SK-MEL-5 (cell line): ENCODE data around the gene CLCN4. TPM values are rescaled to one million over a fixed set of nuclear protein-coding genes. Genes with fewer than 3 reads are reported as not detected.
A peak's percentile ranks its signal among the peaks of the same experiment; 100 is the strongest.

ENCODE experiments used
- DNase-seq: peaks from one replicate; pipeline ENCODE4 v3.0.0-alpha.2; 2016; ENCODE audit warnings: low read depth, low spot score
- in situ Hi-C: cut with HindIII; loops from 2 replicates; pipeline ENCODE4 v1.10.0; 2016; ENCODE audit warnings: low sequenced_read_pairs, high pct_unique_total_duplicates, low pct_unique_long_range_greater_than_20kb
- total RNA-seq: library from RNA; depleted of rRNA; stranded (reverse); fragments of >200 nt; shearing (Covaris generic); gene quantifications from 2 replicates; pipeline ENCODE4 v1.2.3, GENCODE V29; 2014

The CLCN4 gene
- total RNA-seq, 1 experiment from 2014 or later, result 1.8 TPM

DNA sequence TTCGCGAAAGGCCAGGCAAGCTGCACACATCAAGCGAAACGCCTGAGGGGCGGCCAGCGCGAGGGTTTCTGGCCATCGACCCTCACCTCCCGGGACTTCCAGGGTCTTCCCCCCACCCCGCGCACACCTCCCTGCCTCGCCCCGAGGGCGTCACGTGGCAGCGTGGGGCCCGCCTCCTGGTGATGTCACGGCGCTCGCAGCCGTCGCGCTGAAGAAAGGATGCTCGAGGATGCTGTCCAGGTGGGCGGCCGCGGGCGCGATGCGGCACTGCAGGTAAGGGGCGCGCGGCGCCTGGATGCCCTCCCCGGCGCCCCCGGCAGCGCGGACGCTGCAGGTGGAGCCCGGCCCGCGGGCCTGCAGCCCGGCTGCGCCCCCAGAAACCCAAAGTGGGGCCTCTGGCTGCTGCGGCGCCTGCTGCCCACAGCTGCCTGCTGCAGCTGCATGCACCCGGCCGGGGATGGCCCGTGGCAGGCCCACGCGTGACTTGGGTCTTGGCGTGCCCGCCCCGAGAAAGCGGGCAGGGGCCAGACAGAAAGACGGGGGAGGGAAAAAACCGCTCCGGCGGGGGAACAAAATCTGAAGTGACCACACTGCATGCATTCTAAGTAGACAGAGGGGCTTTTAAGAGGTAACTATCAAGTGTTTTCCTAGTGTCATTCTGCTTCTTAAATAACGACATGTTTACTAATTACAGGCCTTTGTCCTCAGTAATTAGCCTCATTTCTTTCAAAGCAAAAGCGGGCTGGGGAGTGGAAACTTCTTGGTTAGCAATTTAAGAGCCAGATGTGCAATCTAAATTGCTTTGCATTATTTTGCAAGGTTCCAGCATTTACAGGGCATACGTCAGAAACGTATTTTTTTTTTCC is 1.7 kb downstream of the CLCN4 start:
- DNase-seq, result no peak
- in situ Hi-C loops, result no loop called here

DNA sequence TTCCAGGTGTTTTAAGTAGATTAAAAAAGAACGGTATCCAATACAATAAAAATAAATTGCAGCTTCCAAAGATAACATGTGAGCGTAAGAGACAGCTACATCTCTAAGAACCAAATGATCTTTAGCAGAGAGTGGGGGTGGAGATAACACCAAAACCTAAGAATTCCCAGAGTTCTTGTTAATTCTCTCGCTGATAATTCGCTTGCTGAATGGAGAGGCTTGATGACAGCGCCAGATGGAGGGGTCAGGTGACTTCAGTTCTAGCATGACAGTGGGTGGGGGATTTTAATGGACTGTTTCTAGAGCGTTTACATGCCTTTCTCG is 2.3 kb downstream of the CLCN4 start:
- in situ Hi-C loops, result no loop called here
- no peak for DNase-seq

DNA sequence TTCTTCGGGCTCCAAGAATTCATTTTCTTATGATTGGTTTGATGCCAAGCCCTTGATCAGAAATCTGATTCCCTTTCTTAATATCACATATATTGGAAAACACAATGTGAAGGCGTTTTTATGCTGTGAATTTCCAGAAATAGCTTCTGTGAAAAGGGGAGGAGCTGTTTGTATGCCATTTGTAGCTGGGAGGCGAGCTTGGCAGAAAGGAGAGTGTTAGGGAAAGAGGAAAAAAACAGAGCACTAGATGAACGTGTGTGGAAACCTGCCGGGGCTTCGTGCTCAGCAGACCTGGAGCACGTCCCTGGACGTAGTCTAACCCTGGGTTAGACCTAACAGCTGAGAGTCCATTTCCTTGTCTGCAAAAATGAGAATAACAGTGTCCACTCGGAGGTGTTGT is 3.4 kb downstream of the CLCN4 start:
- no peak for DNase-seq
- in situ Hi-C loops, result no loop called here

DNA sequence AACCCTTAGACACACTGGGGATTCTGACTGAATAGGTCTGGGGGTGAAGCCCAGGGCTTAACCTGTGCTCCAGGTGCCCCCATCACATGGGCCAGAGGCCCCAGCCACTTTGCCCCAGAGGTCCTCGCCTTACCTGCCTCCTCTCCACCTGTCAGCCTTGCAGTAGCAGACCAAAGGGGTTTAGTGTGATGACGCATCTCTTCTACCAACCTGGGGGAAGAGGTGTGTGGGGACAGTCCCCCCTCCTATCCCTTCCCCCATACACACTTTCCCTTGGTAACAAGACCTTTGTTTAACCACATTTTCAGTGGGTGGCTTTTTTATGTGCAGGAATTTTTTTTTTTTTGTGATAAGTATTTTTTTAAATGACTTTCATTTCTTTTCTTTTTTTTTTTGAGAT is 6.3 kb downstream of the CLCN4 start:
- no peak for DNase-seq
- in situ Hi-C loops, result no loop called here

DNA sequence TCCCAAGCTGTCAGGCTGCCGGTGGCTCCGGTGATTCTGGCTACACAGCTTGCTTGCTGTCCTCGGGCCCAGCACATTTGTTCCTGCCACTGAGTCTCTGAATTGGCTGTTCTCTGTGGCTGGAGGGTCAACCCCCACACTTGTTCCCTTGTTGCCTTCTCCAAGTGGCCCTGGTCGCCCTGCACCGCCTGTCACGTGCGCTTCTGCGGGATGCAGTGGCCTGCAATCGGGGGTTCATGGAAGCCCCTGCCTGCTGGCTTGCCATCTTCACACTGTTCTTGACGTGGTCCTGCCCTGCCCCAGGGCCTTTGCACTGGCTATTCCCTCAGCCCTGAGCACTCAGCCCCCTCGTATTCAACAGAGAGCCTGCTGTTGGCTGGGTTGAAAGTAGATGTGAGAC is 8.1 kb downstream of the CLCN4 start:
- no peak for DNase-seq
- in situ Hi-C loops, result no loop called here

DNA sequence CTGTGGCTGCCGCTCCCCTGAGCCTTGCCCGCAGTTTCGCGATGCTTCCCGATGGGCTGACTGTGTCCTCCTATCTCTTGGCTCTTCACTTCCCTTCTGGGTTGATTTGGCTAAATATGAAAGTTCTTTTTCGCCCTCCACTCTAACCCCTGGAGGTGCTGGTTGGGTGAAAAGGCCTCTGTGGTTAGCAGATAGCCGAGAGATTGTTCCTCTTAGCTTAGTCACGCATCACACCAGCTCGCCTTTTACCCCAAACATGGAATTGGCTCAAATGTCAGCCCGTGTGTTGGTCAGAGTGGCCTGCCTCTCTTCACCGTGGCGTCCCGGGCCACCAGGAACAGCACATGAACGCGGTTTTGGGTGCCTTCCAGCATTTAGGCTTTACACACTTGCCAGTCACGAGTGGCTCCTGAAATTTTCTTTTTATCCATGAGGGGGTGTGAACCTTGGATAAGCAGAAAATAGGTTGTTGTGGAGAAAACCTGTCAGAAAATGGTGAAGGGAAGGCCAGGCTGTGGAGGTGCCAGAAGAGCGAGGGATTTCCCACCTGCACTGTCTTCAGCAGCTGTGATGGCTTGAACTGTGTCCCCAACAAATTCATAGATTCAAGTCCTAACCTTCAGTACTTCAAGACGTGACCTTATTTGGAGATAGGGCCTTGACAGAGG is 8.9 kb downstream of the CLCN4 start:
- in situ Hi-C loops, result no loop called here
- DNase-seq, result no peak

DNA sequence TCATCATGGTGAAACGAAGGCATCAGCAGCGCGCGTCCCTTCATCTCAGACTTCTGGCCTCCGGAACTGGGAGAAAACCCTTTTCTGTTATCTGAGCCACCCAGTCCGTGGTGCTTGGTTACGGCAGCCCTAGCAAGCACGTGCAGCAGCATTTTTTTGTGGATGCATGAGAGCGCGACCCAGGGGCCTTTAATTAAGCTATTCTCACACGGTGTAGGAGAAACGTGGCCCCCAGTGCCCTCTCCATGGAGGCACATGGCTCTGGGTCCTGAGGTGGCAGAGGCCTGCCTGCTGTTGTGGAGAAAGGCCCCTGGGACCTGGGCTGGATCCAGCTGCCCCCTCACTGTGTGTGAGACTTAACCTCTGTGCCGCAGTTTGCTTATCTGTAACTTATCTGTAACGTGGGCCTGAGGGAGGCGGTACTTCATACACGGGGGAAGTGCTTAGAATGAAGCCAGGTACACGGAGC is 9.5 kb downstream of the CLCN4 start:
- DNase-seq, result no peak
- in situ Hi-C loops, result no loop called here

DNA sequence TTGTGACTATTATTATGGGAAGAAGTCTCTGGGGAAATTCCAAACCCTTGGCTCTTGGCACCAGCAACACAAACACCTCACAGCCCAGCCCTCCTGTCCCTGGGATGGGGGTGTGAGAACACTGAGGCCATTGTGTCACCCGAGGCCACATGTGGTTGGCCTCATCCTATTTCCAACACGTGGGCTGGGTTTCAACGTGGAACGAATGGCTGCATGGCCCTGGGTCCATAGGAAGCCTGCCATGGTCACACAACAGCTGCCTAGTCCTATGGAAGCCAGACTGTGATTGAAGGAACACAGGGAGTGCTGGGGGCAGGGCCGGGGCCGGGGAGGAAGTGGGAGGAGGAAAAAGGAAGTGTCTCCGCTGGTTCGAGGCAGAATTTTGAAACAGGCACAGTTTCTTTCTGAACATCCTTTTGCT is 10.0 kb downstream of the CLCN4 start:
- peak; percentile 57 for DNase-seq

DNA sequence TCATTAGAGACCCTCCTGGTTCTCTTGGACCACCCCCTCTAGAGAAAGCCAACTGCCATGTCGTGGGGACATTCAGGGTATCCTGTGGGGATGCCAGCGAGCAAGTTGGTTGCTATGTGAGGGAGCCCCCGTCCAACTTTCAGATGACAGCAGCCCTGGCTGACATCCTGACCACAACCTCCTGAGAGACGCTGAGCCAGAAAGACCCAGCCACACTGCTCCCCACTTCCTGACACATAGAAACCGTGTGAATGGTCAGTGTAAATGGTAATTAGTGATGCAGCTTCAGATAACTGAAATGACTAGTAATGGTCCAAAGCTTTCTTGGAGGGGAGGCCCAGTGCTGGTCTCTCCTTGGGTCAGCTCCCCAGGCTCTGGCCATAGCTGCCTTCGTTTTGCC is 10.8 kb downstream of the CLCN4 start:
- in situ Hi-C loops, result no loop called here
- DNase-seq, result no peak

More for the DNA sequence above, 10.0 kb downstream of the CLCN4 start:
- in situ Hi-C loops, result no loop called here

DNA sequence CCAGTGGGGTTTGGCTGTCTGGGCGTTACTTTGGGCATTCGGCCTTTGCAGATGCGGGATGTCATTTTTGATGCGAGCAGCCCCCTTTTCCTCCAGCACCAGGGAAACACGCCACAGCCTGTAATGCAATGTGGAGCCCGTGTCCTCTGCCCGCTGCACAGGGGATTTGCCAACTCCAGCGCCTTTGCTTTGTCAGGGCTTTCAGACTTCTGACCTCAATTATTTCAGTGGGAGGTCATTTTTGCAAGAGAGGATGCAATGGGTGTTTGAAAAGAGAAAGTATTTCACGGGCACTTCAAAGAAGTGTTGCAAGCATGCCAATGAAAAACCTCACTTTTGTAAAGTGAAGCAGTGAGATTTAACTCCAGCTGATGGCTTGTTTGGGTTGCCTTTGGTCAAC is 11.5 kb downstream of the CLCN4 start:
- in situ Hi-C loops, result no loop called here
- DNase-seq, result no peak

DNA sequence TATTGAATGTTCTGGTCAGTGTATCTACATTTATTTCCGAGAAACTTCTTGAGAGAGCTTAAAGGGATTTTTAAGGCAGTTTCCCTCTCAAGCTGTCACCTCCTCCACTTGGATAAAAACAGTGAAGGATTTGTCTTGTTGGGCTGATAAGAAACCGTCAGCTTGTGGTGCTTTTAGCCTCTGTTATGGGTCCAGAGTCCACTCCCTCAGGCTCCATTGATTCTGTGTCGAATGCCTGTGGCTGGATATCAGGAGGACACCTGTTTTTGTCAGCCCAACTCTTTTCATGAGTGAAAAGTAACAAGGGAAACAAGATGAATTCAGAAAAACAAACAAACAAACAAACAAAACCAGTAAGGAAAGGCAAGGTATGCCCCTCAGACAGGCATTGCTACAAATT is 12.4 kb downstream of the CLCN4 start:
- in situ Hi-C loops, result no loop called here
- no peak for DNase-seq

DNA sequence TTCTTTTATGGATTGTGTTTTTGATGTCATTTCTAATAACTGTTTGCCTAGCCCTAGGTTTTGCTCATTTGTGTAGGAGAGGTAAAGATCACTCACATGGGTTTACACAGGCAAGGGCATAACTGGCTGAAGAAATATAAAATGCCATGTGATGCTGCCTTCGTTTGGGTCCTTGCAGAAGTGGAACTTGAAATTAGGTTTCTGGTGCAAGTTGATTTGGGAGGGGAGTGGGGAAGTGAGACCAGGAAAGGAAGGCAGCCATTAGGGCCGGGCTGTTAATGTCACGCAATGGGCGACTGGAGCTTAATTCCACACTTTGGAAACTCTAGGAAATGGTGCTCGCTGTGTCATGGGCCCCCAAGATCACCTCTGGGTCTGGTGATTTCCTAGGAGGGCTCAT is 14.5 kb downstream of the CLCN4 start:
- in situ Hi-C loops, result no loop called here
- no peak for DNase-seq

DNA sequence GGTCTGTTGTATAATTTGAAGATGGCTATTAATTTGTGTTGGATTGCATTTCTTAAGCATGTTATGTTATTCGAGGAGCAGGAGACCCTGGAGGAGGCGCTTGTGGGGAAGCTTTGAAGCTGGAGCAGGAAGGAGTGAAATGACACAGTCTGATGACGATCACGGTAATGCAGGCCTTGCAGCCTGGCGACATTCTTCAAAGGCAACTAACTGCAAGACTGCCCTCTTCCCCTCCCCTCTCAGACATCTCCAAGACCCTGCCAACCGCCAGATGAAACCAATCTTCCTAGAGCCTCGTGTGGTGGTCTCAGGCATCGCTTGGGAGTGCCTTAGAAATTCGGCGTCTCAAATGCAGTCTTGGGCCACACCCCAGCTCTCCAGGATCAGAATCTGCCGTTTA is 16.1 kb downstream of the CLCN4 start:
- no peak for DNase-seq
- in situ Hi-C loops, result no loop called here

DNA sequence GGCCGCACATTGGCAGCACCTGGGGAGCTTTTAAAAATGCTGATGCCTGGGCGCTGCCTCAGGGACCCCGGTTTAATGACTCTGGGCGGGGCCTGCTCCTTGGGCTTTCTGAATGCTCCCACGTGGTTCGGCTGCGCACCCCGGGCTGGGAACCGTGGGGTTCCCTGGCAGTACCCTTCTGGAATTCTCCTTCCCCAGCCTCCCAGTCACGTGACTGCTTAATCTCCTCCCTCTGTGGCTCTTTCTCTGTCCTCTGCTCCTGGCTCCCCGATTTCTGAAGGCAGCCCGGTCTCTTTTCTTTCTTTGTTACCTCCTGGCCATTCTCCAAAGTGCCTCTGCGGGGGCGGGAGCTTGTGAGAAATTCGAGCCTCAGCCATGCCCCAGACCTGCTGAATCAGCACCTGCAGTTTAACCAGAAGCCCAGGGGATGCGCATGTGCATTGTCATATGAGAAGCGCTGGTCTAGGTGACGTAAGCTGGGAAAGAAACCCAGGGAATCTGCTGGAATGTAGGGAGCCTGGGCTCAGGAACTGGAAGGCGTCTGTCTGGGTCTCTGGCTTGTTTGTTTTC is 16.6 kb downstream of the CLCN4 start:
- in situ Hi-C loops, result no loop called here
- no peak for DNase-seq

DNA sequence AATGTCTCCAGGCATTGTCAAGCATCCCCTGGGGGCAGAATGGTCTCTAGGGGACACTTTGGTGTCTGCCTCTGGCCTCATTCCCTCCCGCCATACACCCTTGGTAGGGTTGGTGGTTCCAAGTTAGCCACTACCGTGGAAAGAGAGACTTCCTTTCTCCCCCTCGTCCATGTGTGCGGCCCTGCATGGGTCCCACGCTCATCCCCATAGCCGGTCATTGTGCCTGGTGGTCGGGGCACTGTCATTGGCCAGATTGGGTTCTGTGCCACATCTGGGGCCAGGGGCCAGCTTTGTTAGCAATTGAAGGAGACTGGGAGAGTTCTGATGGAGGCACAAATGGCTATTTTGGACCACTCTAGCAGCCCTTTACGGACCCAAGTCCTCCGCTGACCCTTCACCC is 17.3 kb downstream of the CLCN4 start:
- in situ Hi-C loops, result no loop called here
- no peak for DNase-seq

DNA sequence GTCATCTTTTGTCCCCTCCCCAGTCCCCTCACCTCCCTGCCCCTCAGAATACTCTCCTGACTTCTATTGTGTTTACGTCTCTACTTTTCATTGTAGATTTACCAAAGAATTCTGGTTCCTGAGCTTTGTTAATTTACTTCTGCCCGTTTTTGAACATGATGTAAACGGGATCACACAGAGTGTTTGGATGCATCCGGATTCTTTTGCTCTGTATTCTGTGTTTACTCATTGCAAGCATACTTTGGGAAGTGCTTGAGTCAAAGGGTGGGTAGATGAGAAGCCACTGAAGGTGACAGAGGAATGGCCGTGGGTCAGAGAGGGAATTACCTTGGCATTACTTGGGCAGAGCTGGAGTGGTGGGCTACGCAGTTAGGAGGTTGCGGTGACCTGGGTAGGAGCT is 18.0 kb downstream of the CLCN4 start:
- in situ Hi-C loops, result loop anchor here (25.0 kb wide), 1 partner anchor 462 kb away; no protein-coding TSS in a partner anchor
- DNase-seq, result no peak

DNA sequence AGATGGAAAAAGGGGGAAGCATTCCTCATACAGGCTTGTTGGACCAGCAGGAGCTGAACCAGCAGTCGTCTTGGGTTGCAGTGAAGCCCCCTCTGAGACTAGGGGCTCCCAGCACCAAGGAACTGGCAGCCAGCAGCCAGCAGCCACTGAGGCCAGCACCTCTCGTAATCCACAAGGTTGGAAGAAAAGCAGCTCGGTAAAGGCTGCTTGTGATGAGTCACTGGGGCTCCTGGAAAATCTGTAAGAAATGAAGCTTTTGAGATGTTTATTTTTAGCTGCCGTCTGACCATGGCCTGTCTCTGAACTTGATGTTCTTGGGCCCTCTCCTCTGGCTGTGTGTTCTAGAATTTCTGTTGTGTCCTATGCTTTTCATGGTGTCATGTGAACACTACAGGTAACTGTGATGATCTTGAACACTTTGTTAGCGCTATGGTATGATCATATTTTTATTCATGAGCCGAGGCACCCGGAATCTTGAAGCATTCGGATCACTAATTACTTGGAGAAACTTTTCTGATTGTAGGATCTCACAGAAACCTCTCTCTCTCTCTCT is 18.6 kb downstream of the CLCN4 start:
- in situ Hi-C loops, result loop anchor here (25.0 kb wide), 1 partner anchor 462 kb away; no protein-coding TSS in a partner anchor
- DNase-seq, result no peak
